ENCODE measurements around the gene RNF212.

DNA sequence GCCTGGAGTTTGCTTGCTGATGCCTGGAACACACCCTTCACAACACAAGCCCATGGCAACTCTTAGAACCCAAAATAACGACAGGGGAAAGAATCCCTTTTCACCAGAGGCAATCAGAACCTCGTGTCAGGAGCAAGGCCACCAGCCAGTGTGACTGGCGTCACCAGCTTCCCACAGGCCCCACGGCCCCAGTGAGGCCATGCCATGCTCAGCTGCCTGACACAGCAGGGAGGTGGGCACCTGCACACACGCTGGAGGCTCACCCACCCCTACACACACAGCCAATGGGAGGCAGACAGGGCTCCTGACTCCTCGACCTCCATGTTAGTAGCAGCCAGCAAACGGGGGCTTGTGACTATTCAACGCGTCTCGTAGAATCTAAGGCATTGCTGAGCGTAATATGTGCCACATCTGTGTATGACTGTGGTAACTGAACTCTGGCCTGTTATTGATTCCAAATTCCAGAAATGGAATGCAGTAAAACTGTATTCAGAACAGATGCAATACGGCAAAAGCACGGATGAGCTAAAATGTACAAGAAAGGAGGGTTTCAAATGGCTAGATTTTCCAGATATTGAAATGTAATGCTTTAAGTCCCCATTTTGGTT, 28.5 kb downstream of the RNF212 start:
- TF ChIP-seq, protein P1, sequence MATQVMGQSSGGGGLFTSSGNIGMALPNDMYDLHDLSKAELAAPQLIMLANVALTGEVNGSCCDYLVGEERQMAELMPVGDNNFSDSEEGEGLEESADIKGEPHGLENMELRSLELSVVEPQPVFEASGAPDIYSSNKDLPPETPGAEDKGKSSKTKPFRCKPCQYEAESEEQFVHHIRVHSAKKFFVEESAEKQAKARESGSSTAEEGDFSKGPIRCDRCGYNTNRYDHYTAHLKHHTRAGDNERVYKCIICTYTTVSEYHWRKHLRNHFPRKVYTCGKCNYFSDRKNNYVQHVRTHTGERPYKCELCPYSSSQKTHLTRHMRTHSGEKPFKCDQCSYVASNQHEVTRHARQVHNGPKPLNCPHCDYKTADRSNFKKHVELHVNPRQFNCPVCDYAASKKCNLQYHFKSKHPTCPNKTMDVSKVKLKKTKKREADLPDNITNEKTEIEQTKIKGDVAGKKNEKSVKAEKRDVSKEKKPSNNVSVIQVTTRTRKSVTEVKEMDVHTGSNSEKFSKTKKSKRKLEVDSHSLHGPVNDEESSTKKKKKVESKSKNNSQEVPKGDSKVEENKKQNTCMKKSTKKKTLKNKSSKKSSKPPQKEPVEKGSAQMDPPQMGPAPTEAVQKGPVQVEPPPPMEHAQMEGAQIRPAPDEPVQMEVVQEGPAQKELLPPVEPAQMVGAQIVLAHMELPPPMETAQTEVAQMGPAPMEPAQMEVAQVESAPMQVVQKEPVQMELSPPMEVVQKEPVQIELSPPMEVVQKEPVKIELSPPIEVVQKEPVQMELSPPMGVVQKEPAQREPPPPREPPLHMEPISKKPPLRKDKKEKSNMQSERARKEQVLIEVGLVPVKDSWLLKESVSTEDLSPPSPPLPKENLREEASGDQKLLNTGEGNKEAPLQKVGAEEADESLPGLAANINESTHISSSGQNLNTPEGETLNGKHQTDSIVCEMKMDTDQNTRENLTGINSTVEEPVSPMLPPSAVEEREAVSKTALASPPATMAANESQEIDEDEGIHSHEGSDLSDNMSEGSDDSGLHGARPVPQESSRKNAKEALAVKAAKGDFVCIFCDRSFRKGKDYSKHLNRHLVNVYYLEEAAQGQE (IDR thresholded peaks at IDR 0.05; ENCODE audit: low read depth) = no peak
- TF ChIP-seq EGR1 (IDR thresholded peaks at IDR 0.05) = no peak
- TF ChIP-seq TAF1 (IDR thresholded peaks at IDR 0.05; ENCODE audit: low read depth) = no peak
- TF ChIP-seq EP300 (IDR thresholded peaks at IDR 0.05; ENCODE audit: borderline replicate concordance) = no peak
- no peak for TF ChIP-seq CEBPB (IDR thresholded peaks at IDR 0.05)
- no peak for TF ChIP-seq YY1 (IDR thresholded peaks at IDR 0.05; ENCODE audit: low read depth)
- TF ChIP-seq, protein P2, sequence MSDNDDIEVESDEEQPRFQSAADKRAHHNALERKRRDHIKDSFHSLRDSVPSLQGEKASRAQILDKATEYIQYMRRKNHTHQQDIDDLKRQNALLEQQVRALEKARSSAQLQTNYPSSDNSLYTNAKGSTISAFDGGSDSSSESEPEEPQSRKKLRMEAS (IDR thresholded peaks at IDR 0.05) = no peak
- TF ChIP-seq TEAD4 (IDR thresholded peaks at IDR 0.05) = no peak
- no peak for TF ChIP-seq TCF12 (IDR thresholded peaks at IDR 0.05; ENCODE audit: low read depth)
- TF ChIP-seq USF1 (IDR thresholded peaks at IDR 0.05) = no peak
- TF ChIP-seq CREB1 (IDR thresholded peaks at IDR 0.05; ENCODE audit: low read depth) = no peak
- no peak for TF ChIP-seq RAD21 (IDR thresholded peaks at IDR 0.05; ENCODE audit: low read depth)

Data from Ishikawa (cell line).